Activated CD4-positive, alpha-beta memory T cell treated with anti-CD3 and anti-CD28 coated beads for 36 hours (primary cell): ENCODE results near the gene PRKCH. TPM values are rescaled to one million over a fixed set of nuclear protein-coding genes. Genes with fewer than 3 reads are reported as not detected.

Source experiments
- CTCF ChIA-PET: fragments of 350-600 bp; sonication (Branson Sonifier 250); formaldehyde crosslinking; loops from one replicate; lab custom pipeline; 2021; ENCODE audit warnings: antibody characterized with exemption, inconsistent platforms; lab: Charles Lee
- POLR2A ChIA-PET: fragments of 350-600 bp; sonication (Branson Sonifier 250); formaldehyde crosslinking; loops from one replicate; lab custom pipeline; 2021; ENCODE audit warnings: antibody characterized with exemption; lab: Charles Lee
- DNase-seq: peaks from one replicate; pipeline ENCODE4 v3.0.0-alpha.2; 2020
- H3K27ac Mint-ChIP-seq: one replicate; pipeline ENCODE4 v1.8.0; 2021; ENCODE audit warnings: mixed read lengths
- H3K27me3 Mint-ChIP-seq: one replicate; pipeline ENCODE4 v1.8.0; 2021; ENCODE audit warnings: mixed read lengths
- H3K36me3 Mint-ChIP-seq: one replicate; pipeline ENCODE4 v1.8.0; 2021; ENCODE audit warnings: mixed read lengths
- H3K4me1 Mint-ChIP-seq: one replicate; pipeline ENCODE4 v1.8.0; 2021; ENCODE audit warnings: low read depth, mixed read lengths
- H3K4me3 Mint-ChIP-seq: one replicate; pipeline ENCODE4 v1.8.0; 2021; ENCODE audit warnings: mild to moderate bottlenecking, mixed read lengths
- H3K9me3 Mint-ChIP-seq: one replicate; pipeline ENCODE4 v1.8.0; 2021; ENCODE audit warnings: mixed read lengths
- intact Hi-C: fragments of 100-400 bp; cut with micrococcal nuclease; formaldehyde crosslinking; loops from one replicate; pipeline ENCODE4 v1.15.1; 2023
- total RNA-seq, 2 experiments: library from RNA; stranded (reverse); gene quantifications; one replicate each; pipeline ENCODE4 v1.2.3, GENCODE V29; 2021

PRKCH gene
- total RNA-seq, 2 experiments from 2014 or later: 142 to 147 TPM

- H3K27me3 Mint-ChIP-seq: no peaks in the 10 kb centered on the region
- intact Hi-C loops: loop anchor here (1.0 to 5.0 kb wide), 5 partner anchors 113 to 336 kb away; no protein-coding TSS in a partner anchor
- H3K27ac Mint-ChIP-seq: peak overlapping the region; percentile 93
- ChIA-PET CTCF (interaction anchor here (1.5 kb wide), 1 partner anchor 17 kb away, joined by 3 read pairs; no protein-coding TSS in a partner anchor), POLR2A (interaction anchor here (0.7 to 1.7 kb wide), 8 partner anchors 9 to 374 kb away, joined by 3 to 11 read pairs (median 4); no protein-coding TSS in a partner anchor)
- DNase-seq: no peak
- no peaks in the 10 kb centered on the region for H3K9me3 Mint-ChIP-seq
- H3K4me3 Mint-ChIP-seq: peak overlapping the region; percentile 99
- H3K36me3 Mint-ChIP-seq: peaks cover 61% of the 10 kb centered on the region
- peaks cover 57% of the 10 kb centered on the region for H3K4me1 Mint-ChIP-seq
These were observed 4.8 kb downstream of the PRKCH start for GRCh38 chr14:61326146-61326545.

GRCh38 chr14:61326847-61327246 is 5.5 kb downstream of the PRKCH start:
- no peak for DNase-seq
- intact Hi-C loops: loop anchor here (1.0 to 5.0 kb wide), 5 partner anchors 112 to 335 kb away; no protein-coding TSS in a partner anchor
- peaks cover 64% of the 10 kb centered on the region for H3K4me1 Mint-ChIP-seq
- H3K4me3 Mint-ChIP-seq: peak overlapping the region; percentile 99
- H3K27me3 Mint-ChIP-seq: no peaks in the 10 kb centered on the region
- POLR2A ChIA-PET: interaction anchor here (0.7 to 1.7 kb wide), 8 partner anchors 8 to 374 kb away, joined by 3 to 11 read pairs (median 4); no protein-coding TSS in a partner anchor
- H3K9me3 Mint-ChIP-seq: no peaks in the 10 kb centered on the region
- CTCF ChIA-PET: interaction anchor here (1.5 kb wide), 1 partner anchor 16 kb away, joined by 3 read pairs; no protein-coding TSS in a partner anchor
- H3K36me3 Mint-ChIP-seq: peaks cover 62% of the 10 kb centered on the region
- peak overlapping the region; percentile 93 for H3K27ac Mint-ChIP-seq

- ChIA-PET POLR2A (interaction anchor here (0.7 to 12.0 kb wide), 6 partner anchors 9 to 434 kb away, joined by 3 to 216 read pairs (median 4); partner anchors contain the start of gene SNAPC1), CTCF (interaction anchor here (1.4 kb wide), 1 partner anchor 14 kb away, joined by 4 read pairs; no protein-coding TSS in a partner anchor)
- Mint-ChIP-seq H3K27me3 (no peaks in the 10 kb centered on the region), H3K36me3 (peaks cover 53% of the 10 kb centered on the region), H3K27ac (peak overlapping the region; percentile 93), H3K9me3 (no peaks in the 10 kb centered on the region), H3K4me3 (peak overlapping the region; percentile 99), H3K4me1 (peaks cover 81% of the 10 kb centered on the region)
- DNase-seq: no peak
- intact Hi-C loops: loop anchor here (1.0 to 5.0 kb wide), 4 partner anchors 14 to 266 kb away; no protein-coding TSS in a partner anchor
These were observed 7.4 kb downstream of the PRKCH start for GRCh38 chr14:61328626-61329262.

- CTCF ChIA-PET: interaction anchor here (6.8 kb wide), 1 partner anchor 15 kb away, joined by 57 read pairs; no protein-coding TSS in a partner anchor
These were observed 8.2 kb downstream of the PRKCH start for GRCh38 chr14:61329478-61330051.

GRCh38 chr14:61330511-61330910 is 9.1 kb downstream of the PRKCH start:
- H3K27me3 Mint-ChIP-seq: no peaks in the 10 kb centered on the region
- intact Hi-C loops: loop anchor here (1.0 to 2.0 kb wide), 2 partner anchors 58 to 368 kb away; no protein-coding TSS in a partner anchor
- peak; percentile 70 for DNase-seq
- H3K27ac Mint-ChIP-seq: peak overlapping the region; percentile 93
- H3K4me3 Mint-ChIP-seq: peak overlapping the region; percentile 99
- H3K9me3 Mint-ChIP-seq: no peaks in the 10 kb centered on the region
- peaks cover 49% of the 10 kb centered on the region for H3K36me3 Mint-ChIP-seq
- ChIA-PET CTCF (interaction anchor here (0.8 to 6.8 kb wide), 5 partner anchors 9 to 560 kb away, joined by 3 to 57 read pairs (median 3); partner anchors contain the start of gene PRKCH), POLR2A (interaction anchor here (1.0 to 12.0 kb wide), 7 partner anchors 7 to 368 kb away, joined by 4 to 216 read pairs (median 8); partner anchors contain the start of genes HIF1A and PRKCH)
- H3K4me1 Mint-ChIP-seq: peaks cover 82% of the 10 kb centered on the region

More at GRCh38 chr14:61329478-61330051, 8.2 kb downstream of the PRKCH start:
- peaks cover 52% of the 10 kb centered on the region for H3K36me3 Mint-ChIP-seq
- peaks cover 83% of the 10 kb centered on the region for H3K4me1 Mint-ChIP-seq
- intact Hi-C loops: loop anchor here (1.0 to 5.0 kb wide), 5 partner anchors 59 to 369 kb away; no protein-coding TSS in a partner anchor
- no peaks in the 10 kb centered on the region for H3K9me3 Mint-ChIP-seq
- POLR2A ChIA-PET: interaction anchor here (0.7 to 12.0 kb wide), 7 partner anchors 8 to 433 kb away, joined by 3 to 216 read pairs (median 4); partner anchors contain the start of gene SNAPC1
- no peaks in the 10 kb centered on the region for H3K27me3 Mint-ChIP-seq
- H3K4me3 Mint-ChIP-seq: peak overlapping the region; percentile 99
- H3K27ac Mint-ChIP-seq: peak overlapping the region; percentile 93
- DNase-seq: no peak

- intact Hi-C loops: loop anchor here (1.0 to 2.0 kb wide), 2 partner anchors 9 to 367 kb away; no protein-coding TSS in a partner anchor
- H3K4me3 Mint-ChIP-seq: peak overlapping the region; percentile 72
- H3K9me3 Mint-ChIP-seq: no peaks in the 10 kb centered on the region
- H3K27me3 Mint-ChIP-seq: no peaks in the 10 kb centered on the region
- H3K36me3 Mint-ChIP-seq: peaks cover 43% of the 10 kb centered on the region
- CTCF ChIA-PET: interaction anchor here (0.8 to 6.8 kb wide), 7 partner anchors 9 to 146 kb away, joined by 3 to 57 read pairs (median 4); no protein-coding TSS in a partner anchor
- POLR2A ChIA-PET: interaction anchor here (0.7 to 12.0 kb wide), 9 partner anchors 9 to 367 kb away, joined by 3 to 216 read pairs (median 3); partner anchors contain the start of gene PRKCH
- H3K4me1 Mint-ChIP-seq: peaks cover 82% of the 10 kb centered on the region
- no peak for DNase-seq
- peak overlapping the region; percentile 97 for H3K27ac Mint-ChIP-seq
These were observed 10.7 kb downstream of the PRKCH start for GRCh38 chr14:61331992-61332657.

- Mint-ChIP-seq H3K27me3 (no peaks in the 10 kb centered on the region), H3K4me3 (peak overlapping the region; percentile 72), H3K4me1 (peaks cover 82% of the 10 kb centered on the region), H3K36me3 (peaks cover 40% of the 10 kb centered on the region), H3K9me3 (no peaks in the 10 kb centered on the region), H3K27ac (peak overlapping the region; percentile 97)
- CTCF ChIA-PET: interaction anchor here (0.6 to 6.8 kb wide), 6 partner anchors 10 to 143 kb away, joined by 3 to 57 read pairs (median 4); no protein-coding TSS in a partner anchor
- peak; percentile 52 for DNase-seq
- intact Hi-C loops: loop anchor here (1.0 kb wide), 1 partner anchor 9 kb away; no protein-coding TSS in a partner anchor
- POLR2A ChIA-PET: interaction anchor here (0.7 to 12.0 kb wide), 9 partner anchors 10 to 366 kb away, joined by 3 to 216 read pairs (median 3); partner anchors contain the start of gene PRKCH
These were observed 11.3 kb downstream of the PRKCH start for GRCh38 chr14:61332658-61333029.

- POLR2A ChIA-PET: interaction anchor here (0.7 to 12.0 kb wide), 8 partner anchors 10 to 366 kb away, joined by 3 to 216 read pairs (median 4); partner anchors contain the start of gene PRKCH
- CTCF ChIA-PET: interaction anchor here (0.6 to 6.8 kb wide), 5 partner anchors 10 to 143 kb away, joined by 3 to 57 read pairs (median 3); no protein-coding TSS in a partner anchor
- intact Hi-C loops: no loop called here
- DNase-seq: no peak
- H3K4me1 Mint-ChIP-seq: peaks cover 86% of the 10 kb centered on the region
- H3K27me3 Mint-ChIP-seq: no peaks in the 10 kb centered on the region
- peak overlapping the region; percentile 72 for H3K4me3 Mint-ChIP-seq
- H3K36me3 Mint-ChIP-seq: peaks cover 43% of the 10 kb centered on the region
- H3K9me3 Mint-ChIP-seq: no peaks in the 10 kb centered on the region
- peak overlapping the region; percentile 97 for H3K27ac Mint-ChIP-seq
These were observed 11.7 kb downstream of the PRKCH start for GRCh38 chr14:61333087-61333486.

GRCh38 chr14:61334197-61334701 is 12.9 kb downstream of the PRKCH start:
- peak overlapping the region; percentile 97 for H3K27ac Mint-ChIP-seq
- DNase-seq: peak; percentile 57
- H3K27me3 Mint-ChIP-seq: no peaks in the 10 kb centered on the region
- intact Hi-C loops: no loop called here
- peaks cover 88% of the 10 kb centered on the region for H3K4me1 Mint-ChIP-seq
- peaks cover 42% of the 10 kb centered on the region for H3K36me3 Mint-ChIP-seq
- peak overlapping the region; percentile 72 for H3K4me3 Mint-ChIP-seq
- CTCF ChIA-PET: interaction anchor here (1.0 to 6.8 kb wide), 4 partner anchors 10 to 141 kb away, joined by 3 to 57 read pairs (median 3); no protein-coding TSS in a partner anchor
- POLR2A ChIA-PET: interaction anchor here (0.5 to 12.0 kb wide), 11 partner anchors 8 to 365 kb away, joined by 3 to 216 read pairs (median 3); partner anchors contain the start of gene PRKCH
- H3K9me3 Mint-ChIP-seq: no peaks in the 10 kb centered on the region

GRCh38 chr14:61335049-61335448 is 13.7 kb downstream of the PRKCH start:
- CTCF ChIA-PET: interaction anchor here (1.1 to 6.8 kb wide), 2 partner anchors 9 to 12 kb away, joined by 3 to 57 read pairs; no protein-coding TSS in a partner anchor
- POLR2A ChIA-PET: interaction anchor here (0.6 to 12.0 kb wide), 8 partner anchors 9 to 364 kb away, joined by 3 to 216 read pairs (median 4); partner anchors contain the start of gene PRKCH
- Mint-ChIP-seq H3K4me1 (peaks cover 85% of the 10 kb centered on the region), H3K4me3 (peak overlapping the region; percentile 68), H3K27me3 (no peaks in the 10 kb centered on the region), H3K27ac (peak overlapping the region; percentile 97), H3K9me3 (no peaks in the 10 kb centered on the region), H3K36me3 (peaks cover 37% of the 10 kb centered on the region)
- intact Hi-C loops: no loop called here
- DNase-seq: no peak
